KMS-11 (cell line): ENCODE measurements around the gene HSF5.

Experiments used
- H2AFZ ChIP-seq: fragments of 200-600 bp; sonication (generic); 2 replicates; pipeline ENCODE4 v1.6.1; 2016; ENCODE audit warnings: antibody characterized with exemption, mixed run types, low read depth
- H3K27ac ChIP-seq: fragments of 200-600 bp; sonication (generic); 2 replicates; pipeline ENCODE4 v1.6.1; 2016; ENCODE audit warnings: mild to moderate bottlenecking, mixed run types
- H3K27me3 ChIP-seq: fragments of 200-600 bp; sonication (generic); 2 replicates; pipeline ENCODE4 v1.6.1; 2017; ENCODE audit warnings: mild to moderate bottlenecking, low read depth, mixed run types, moderate library complexity; ENCODE audit not compliant: insufficient read depth
- H3K36me3 ChIP-seq: fragments of 200-600 bp; sonication (generic); 2 replicates; pipeline ENCODE4 v1.6.1; 2017; ENCODE audit warnings: mild to moderate bottlenecking, mixed run types; ENCODE audit not compliant: insufficient read depth
- H3K4me1 ChIP-seq: fragments of 200-600 bp; sonication (generic); 2 replicates; pipeline ENCODE4 v1.6.1; 2016; ENCODE audit warnings: mild to moderate bottlenecking, low read depth, mixed run types; ENCODE audit not compliant: poor library complexity, severe bottlenecking
- H3K4me2 ChIP-seq: fragments of 200-600 bp; sonication (generic); 2 replicates; pipeline ENCODE4 v1.7.0; 2016; ENCODE audit warnings: mild to moderate bottlenecking, mixed run types
- H3K4me3 ChIP-seq: fragments of 200-600 bp; sonication (generic); IDR thresholded peaks from 2 replicates; pipeline ENCODE4 v1.6.1; 2017; ENCODE audit warnings: low read depth, low read length, mixed read lengths; ENCODE audit not compliant: insufficient read depth
- H3K79me2 ChIP-seq: fragments of 200-600 bp; sonication (generic); 2 replicates; pipeline ENCODE4 v1.6.1; 2016; ENCODE audit warnings: low read depth, mixed run types; ENCODE audit not compliant: insufficient read depth
- H3K9ac ChIP-seq: fragments of 200-600 bp; sonication (generic); 2 replicates; pipeline ENCODE4 v1.6.1; 2016; ENCODE audit warnings: mild to moderate bottlenecking, mixed run types
- H4K20me1 ChIP-seq: fragments of 200-600 bp; sonication (generic); 2 replicates; pipeline ENCODE4 v1.6.1; 2016; ENCODE audit warnings: mild to moderate bottlenecking, mixed run types; ENCODE audit not compliant: insufficient read depth
- CTCF ChIP-seq: fragments of 200-600 bp; sonication (generic); conservative IDR thresholded peaks from 2 replicates; pipeline ENCODE4 v1.6.1; 2017; ENCODE audit warnings: low read depth, mild to moderate bottlenecking, antibody characterized with exemption, low read length, moderate library complexity, mixed read lengths

The HSF5 gene

GRCh38 chr17:58498177-58498828 lies 10.1 kb upstream of the HSF5 start:
- H3K27ac ChIP-seq, result no peak overlapping the region
- H3K9ac ChIP-seq, result no peak overlapping the region
- H3K79me2 ChIP-seq, result no peaks in the 10 kb centered on the region
- no peak overlapping the region for H2AFZ ChIP-seq
- TF ChIP-seq CTCF, result no peak
- H4K20me1 ChIP-seq, result no peaks in the 10 kb centered on the region
- H3K4me3 ChIP-seq, result no peak overlapping the region
- H3K4me2 ChIP-seq, result no peak overlapping the region
- H3K4me1 ChIP-seq, result no peaks in the 10 kb centered on the region
- H3K27me3 ChIP-seq, result no peaks in the 10 kb centered on the region
- no peaks in the 10 kb centered on the region; the same call in 1 of the 2 replicates for H3K36me3 ChIP-seq

- no peak overlapping the region for H3K27ac ChIP-seq
- H3K27me3 ChIP-seq, result no peaks in the 10 kb centered on the region
- H3K4me2 ChIP-seq, result no peak overlapping the region
- no peak for TF ChIP-seq CTCF
- no peaks in the 10 kb centered on the region; the same call in 1 of the 2 replicates for H3K36me3 ChIP-seq
- H3K4me3 ChIP-seq, result no peak overlapping the region
- H3K4me1 ChIP-seq, result no peaks in the 10 kb centered on the region
- H3K9ac ChIP-seq, result no peak overlapping the region
- no peak overlapping the region for H2AFZ ChIP-seq
- no peaks in the 10 kb centered on the region for H4K20me1 ChIP-seq
- no peaks in the 10 kb centered on the region for H3K79me2 ChIP-seq
These were observed 5.3 kb upstream of the HSF5 start for GRCh38 chr17:58493506-58493905.

GRCh38 chr17:58492238-58493121 lies 4.3 kb upstream of the HSF5 start:
- H2AFZ ChIP-seq, result no peak overlapping the region
- H3K4me1 ChIP-seq, result no peaks in the 10 kb centered on the region
- no peak for TF ChIP-seq CTCF
- no peaks in the 10 kb centered on the region for H3K27me3 ChIP-seq
- no peaks in the 10 kb centered on the region; the same call in 1 of the 2 replicates for H3K36me3 ChIP-seq
- H3K4me3 ChIP-seq, result no peak overlapping the region
- no peaks in the 10 kb centered on the region for H4K20me1 ChIP-seq
- no peaks in the 10 kb centered on the region for H3K79me2 ChIP-seq
- H3K4me2 ChIP-seq, result no peak overlapping the region
- no peak overlapping the region for H3K9ac ChIP-seq
- no peak overlapping the region for H3K27ac ChIP-seq

- Histone ChIP-seq H3K4me3 (no peak overlapping the region), H4K20me1 (no peaks in the 10 kb centered on the region), H3K4me2 (no peak overlapping the region), H3K79me2 (no peaks in the 10 kb centered on the region), H2AFZ (no peak overlapping the region), H3K27me3 (no peaks in the 10 kb centered on the region), H3K9ac (no peak overlapping the region), H3K27ac (no peak overlapping the region), H3K36me3 (no peaks in the 10 kb centered on the region; the same call in 1 of the 2 replicates), H3K4me1 (no peaks in the 10 kb centered on the region)
- TF ChIP-seq CTCF, result no peak
These were observed 3.4 kb upstream of the HSF5 start for GRCh38 chr17:58491510-58492045.
